Activated naive CD4-positive, alpha-beta T cell treated with anti-CD3 and anti-CD28 coated beads, Interleukin-2, amount 10 ng/mL, durations not matched to agents 7 days and 5 days (primary cell): ENCODE results near the gene NTRK1.

ENCODE experiments used
- CTCF ChIA-PET: fragments of 350-600 bp; sonication (Branson Sonifier 250); formaldehyde crosslinking; loops from one replicate; lab custom pipeline; 2021; ENCODE audit warnings: antibody characterized with exemption; lab: Charles Lee
- DNase-seq: peaks from one replicate; pipeline ENCODE4 v3.0.0-alpha.2; 2020
- H3K27ac Mint-ChIP-seq: one replicate; pipeline ENCODE4 v1.8.0; 2021; ENCODE audit warnings: mild to moderate bottlenecking, moderate library complexity, mixed read lengths
- H3K27me3 Mint-ChIP-seq: one replicate; pipeline ENCODE4 v1.8.0; 2021; ENCODE audit warnings: mild to moderate bottlenecking, mixed read lengths
- H3K36me3 Mint-ChIP-seq: one replicate; pipeline ENCODE4 v1.8.0; 2021; ENCODE audit warnings: mixed read lengths
- H3K4me1 Mint-ChIP-seq: one replicate; pipeline ENCODE4 v1.8.0; 2021; ENCODE audit warnings: mixed read lengths
- H3K4me3 Mint-ChIP-seq: one replicate; pipeline ENCODE4 v1.8.0; 2021; ENCODE audit warnings: mild to moderate bottlenecking, moderate library complexity, mixed read lengths
- H3K9me3 Mint-ChIP-seq: one replicate; pipeline ENCODE4 v1.8.0; 2021; ENCODE audit warnings: mixed read lengths

Gene NTRK1

GRCh38 chr1:156881663-156882062 lies 21.0 kb downstream of the NTRK1 start:
- Mint-ChIP-seq H3K27ac (no peak overlapping the region), H3K9me3 (no peaks in the 10 kb centered on the region), H3K4me3 (no peak overlapping the region), H3K36me3 (no peaks in the 10 kb centered on the region), H3K27me3 (peaks cover 88% of the 10 kb centered on the region), H3K4me1 (no peaks in the 10 kb centered on the region)
- no peak for DNase-seq
- CTCF ChIA-PET, result interaction anchor here (0.6 to 1.7 kb wide), 3 partner anchors 22 to 116 kb away, joined by 3 to 9 read pairs (median 4); no protein-coding TSS in a partner anchor

- H3K27ac Mint-ChIP-seq, result no peak overlapping the region
- H3K27me3 Mint-ChIP-seq, result peaks cover 92% of the 10 kb centered on the region
- CTCF ChIA-PET, result interaction anchor here (1.5 kb wide), 1 partner anchor 23 kb away, joined by 4 read pairs; no protein-coding TSS in a partner anchor
- H3K9me3 Mint-ChIP-seq, result no peaks in the 10 kb centered on the region
- H3K36me3 Mint-ChIP-seq, result no peaks in the 10 kb centered on the region
- no peaks in the 10 kb centered on the region for H3K4me1 Mint-ChIP-seq
- H3K4me3 Mint-ChIP-seq, result no peak overlapping the region
- DNase-seq, result no peak
Observed at GRCh38 chr1:156882543-156882942, 21.9 kb downstream of the NTRK1 start.

GRCh38 chr1:156883919-156884318 lies 23.3 kb downstream of the NTRK1 start:
- Mint-ChIP-seq H3K9me3 (no peaks in the 10 kb centered on the region), H3K4me3 (no peak overlapping the region), H3K36me3 (no peaks in the 10 kb centered on the region), H3K27ac (no peak overlapping the region), H3K27me3 (peaks cover 92% of the 10 kb centered on the region), H3K4me1 (no peaks in the 10 kb centered on the region)
- CTCF ChIA-PET, result interaction anchor here (0.8 to 9.2 kb wide), 3 partner anchors 45 to 195 kb away, joined by 3 to 84 read pairs (median 5); partner anchors contain the start of genes ISG20L2 and METTL25B
- no peak for DNase-seq

- CTCF ChIA-PET, result interaction anchor here (8.9 to 9.2 kb wide), 2 partner anchors 22 to 158 kb away, joined by 84 to 100 read pairs; partner anchors contain the start of genes INSRR, ISG20L2, METTL25B and NTRK1
- no peak for DNase-seq
- Mint-ChIP-seq H3K4me3 (no peak overlapping the region), H3K36me3 (no peaks in the 10 kb centered on the region), H3K9me3 (no peaks in the 10 kb centered on the region), H3K27me3 (peaks cover 91% of the 10 kb centered on the region), H3K27ac (no peak overlapping the region), H3K4me1 (no peaks in the 10 kb centered on the region)
Observed at GRCh38 chr1:156884560-156885184, 24.0 kb downstream of the NTRK1 start.

- H3K36me3 Mint-ChIP-seq, result no peaks in the 10 kb centered on the region
- no peaks in the 10 kb centered on the region for H3K9me3 Mint-ChIP-seq
- no peaks in the 10 kb centered on the region for H3K4me1 Mint-ChIP-seq
- H3K4me3 Mint-ChIP-seq, result no peak overlapping the region
- CTCF ChIA-PET, result interaction anchor here (8.7 to 9.2 kb wide), 3 partner anchors 23 to 159 kb away, joined by 84 to 150 read pairs (median 100); partner anchors contain the start of genes INSRR, ISG20L2, METTL25B and NTRK1
- H3K27me3 Mint-ChIP-seq, result peaks cover 91% of the 10 kb centered on the region
- no peak for DNase-seq
- no peak overlapping the region for H3K27ac Mint-ChIP-seq
Observed at GRCh38 chr1:156885314-156885713, 24.6 kb downstream of the NTRK1 start.

GRCh38 chr1:156885880-156886355 lies 25.3 kb downstream of the NTRK1 start:
- no peaks in the 10 kb centered on the region for H3K9me3 Mint-ChIP-seq
- CTCF ChIA-PET, result interaction anchor here (1.3 to 9.2 kb wide), 5 partner anchors 23 to 196 kb away, joined by 3 to 150 read pairs (median 100); partner anchors contain the start of genes INSRR, ISG20L2, LRRC71 and METTL25B

GRCh38 chr1:156886583-156887281 lies 26.1 kb downstream of the NTRK1 start:
- CTCF ChIA-PET, result interaction anchor here (1.3 to 9.2 kb wide), 5 partner anchors 24 to 197 kb away, joined by 3 to 150 read pairs (median 100); partner anchors contain the start of genes INSRR, ISG20L2, LRRC71 and METTL25B

More at GRCh38 chr1:156885880-156886355, 25.3 kb downstream of the NTRK1 start:
- no peaks in the 10 kb centered on the region for H3K4me1 Mint-ChIP-seq
- no peak overlapping the region for H3K4me3 Mint-ChIP-seq
- DNase-seq, result no peak
- H3K27me3 Mint-ChIP-seq, result peaks cover 90% of the 10 kb centered on the region
- no peak overlapping the region for H3K27ac Mint-ChIP-seq
- no peaks in the 10 kb centered on the region for H3K36me3 Mint-ChIP-seq

GRCh38 chr1:156887317-156887716 lies 26.7 kb downstream of the NTRK1 start:
- peaks cover 11% of the 10 kb centered on the region for H3K4me1 Mint-ChIP-seq
- H3K9me3 Mint-ChIP-seq, result no peaks in the 10 kb centered on the region
- peaks cover 90% of the 10 kb centered on the region for H3K27me3 Mint-ChIP-seq
- no peak overlapping the region for H3K27ac Mint-ChIP-seq
- CTCF ChIA-PET, result interaction anchor here (1.3 to 9.2 kb wide), 7 partner anchors 25 to 198 kb away, joined by 3 to 150 read pairs (median 84); partner anchors contain the start of genes INSRR, ISG20L2, LRRC71 and METTL25B
- no peak for DNase-seq
- no peak overlapping the region for H3K4me3 Mint-ChIP-seq
- H3K36me3 Mint-ChIP-seq, result no peaks in the 10 kb centered on the region

More at GRCh38 chr1:156886583-156887281, 26.1 kb downstream of the NTRK1 start:
- Mint-ChIP-seq H3K36me3 (no peaks in the 10 kb centered on the region), H3K9me3 (no peaks in the 10 kb centered on the region), H3K27ac (peak overlapping the region; percentile 9), H3K4me1 (peaks cover 5% of the 10 kb centered on the region), H3K4me3 (no peak overlapping the region), H3K27me3 (peaks cover 90% of the 10 kb centered on the region)
- no peak for DNase-seq

GRCh38 chr1:156887734-156888133 lies 27.1 kb downstream of the NTRK1 start:
- CTCF ChIA-PET, result interaction anchor here (1.2 to 9.2 kb wide), 7 partner anchors 25 to 198 kb away, joined by 3 to 150 read pairs (median 84); partner anchors contain the start of genes INSRR, ISG20L2, LRRC71 and METTL25B
- Mint-ChIP-seq H3K36me3 (no peaks in the 10 kb centered on the region), H3K4me3 (no peak overlapping the region), H3K27ac (no peak overlapping the region), H3K4me1 (peaks cover 11% of the 10 kb centered on the region), H3K27me3 (peaks cover 92% of the 10 kb centered on the region), H3K9me3 (no peaks in the 10 kb centered on the region)
- DNase-seq, result no peak

- H3K9me3 Mint-ChIP-seq, result no peaks in the 10 kb centered on the region
- H3K36me3 Mint-ChIP-seq, result no peaks in the 10 kb centered on the region
- peak; percentile 74 for DNase-seq
- no peak overlapping the region for H3K27ac Mint-ChIP-seq
- CTCF ChIA-PET, result interaction anchor here (0.6 to 9.2 kb wide), 35 partner anchors 9 to 264 kb away, joined by 3 to 150 read pairs (median 4); partner anchors contain the start of genes HDGF, INSRR, ISG20L2 and LRRC71
- peaks cover 21% of the 10 kb centered on the region for H3K4me1 Mint-ChIP-seq
- no peak overlapping the region for H3K4me3 Mint-ChIP-seq
- peaks cover 93% of the 10 kb centered on the region for H3K27me3 Mint-ChIP-seq
Observed at GRCh38 chr1:156889802-156890580, 29.3 kb downstream of the NTRK1 start.

GRCh38 chr1:156892190-156893047 lies 31.8 kb downstream of the NTRK1 start:
- CTCF ChIA-PET, result interaction anchor here (0.6 to 9.2 kb wide), 23 partner anchors 7 to 265 kb away, joined by 3 to 150 read pairs (median 4); partner anchors contain the start of genes INSRR, ISG20L2, LRRC71 and METTL25B
- peaks cover 94% of the 10 kb centered on the region for H3K27me3 Mint-ChIP-seq
- no peaks in the 10 kb centered on the region for H3K9me3 Mint-ChIP-seq
- H3K27ac Mint-ChIP-seq, result peak overlapping the region; percentile 66
- H3K4me3 Mint-ChIP-seq, result peak overlapping the region; percentile 59
- peaks cover 27% of the 10 kb centered on the region for H3K4me1 Mint-ChIP-seq
- DNase-seq, result peak; percentile 92
- no peaks in the 10 kb centered on the region for H3K36me3 Mint-ChIP-seq
